ENCODE results near the gene GATD1. TPM values are rescaled to one million over a fixed set of nuclear protein-coding genes. Genes with fewer than 3 reads are reported as not detected.

The GATD1 gene
- total RNA-seq, 2 donors from 2014 or later = 29.8 to 43.5 TPM

GRCh38 chr11:797296-798092 lies 20.2 kb upstream of the GATD1 start:
- DNase-seq (peak; percentile 79), ATAC-seq (peak; percentile 62 to 67)
- intact Hi-C loops (cut with DNase I) = no loop called here

- intact Hi-C loops (cut with DNase I) = no loop called here
- no peak for DNase-seq
- ATAC-seq = no peak
These were observed 19.4 kb upstream of the GATD1 start for GRCh38 chr11:796565-797295.

DNA sequence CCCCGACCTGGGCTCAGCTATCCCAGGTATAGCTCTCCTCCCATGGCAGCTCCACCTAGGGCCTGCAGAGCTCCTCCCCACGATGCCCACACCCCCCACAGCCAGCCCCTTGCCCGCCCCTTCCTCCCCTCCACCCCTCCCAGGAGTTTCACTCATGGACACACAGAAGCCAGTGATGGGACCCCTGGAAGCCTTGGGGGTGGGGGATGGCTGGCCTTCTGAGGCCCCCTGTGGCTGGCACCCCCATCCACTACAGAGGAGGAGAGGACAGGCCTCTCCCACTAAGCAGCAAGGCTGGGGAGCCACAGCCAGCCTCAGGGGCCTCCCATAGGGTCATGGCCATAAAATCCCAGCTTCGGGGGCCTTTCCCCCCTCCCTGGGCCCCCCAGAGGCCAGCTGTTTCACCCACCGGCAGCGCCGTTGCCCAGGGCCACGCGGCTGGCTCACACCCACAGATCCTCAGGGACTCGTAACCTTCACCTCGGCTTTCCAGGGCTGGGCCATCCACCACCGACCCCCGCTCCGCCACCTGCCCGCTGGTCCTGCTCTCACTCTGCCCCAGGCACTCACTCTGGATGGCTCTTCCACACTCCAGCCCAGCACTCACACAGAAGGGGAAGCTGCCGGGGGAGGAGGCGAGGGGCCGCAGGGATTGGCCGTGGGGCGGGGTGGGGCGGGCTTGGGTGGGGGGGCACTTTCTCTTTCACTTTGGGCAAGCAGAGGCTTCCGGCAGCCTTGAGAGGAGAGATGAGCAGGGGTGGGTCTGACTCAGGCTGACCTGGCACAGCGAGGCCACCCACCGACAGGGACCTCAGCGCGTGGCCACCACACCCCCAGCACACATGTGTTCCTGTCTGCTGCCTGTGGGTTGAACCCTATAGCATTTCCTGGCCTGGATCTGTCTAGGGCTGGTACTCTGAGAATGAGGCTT lies 18.6 kb upstream of the GATD1 start:
- peak; percentile 56 to 60 for ATAC-seq
- intact Hi-C loops (cut with DNase I) = no loop called here

GRCh38 chr11:794766-795633 lies 17.7 kb upstream of the GATD1 start:
- no peak for ATAC-seq
- intact Hi-C loops (cut with DNase I) = no loop called here
- DNase-seq = no peak

More for the DNA sequence above, 18.6 kb upstream of the GATD1 start:
- DNase-seq = peak; percentile 81

- ATAC-seq = no peak
- intact Hi-C loops (cut with DNase I) = no loop called here
- no peak for DNase-seq
These were observed 16.9 kb upstream of the GATD1 start for GRCh38 chr11:794013-794765.

DNA sequence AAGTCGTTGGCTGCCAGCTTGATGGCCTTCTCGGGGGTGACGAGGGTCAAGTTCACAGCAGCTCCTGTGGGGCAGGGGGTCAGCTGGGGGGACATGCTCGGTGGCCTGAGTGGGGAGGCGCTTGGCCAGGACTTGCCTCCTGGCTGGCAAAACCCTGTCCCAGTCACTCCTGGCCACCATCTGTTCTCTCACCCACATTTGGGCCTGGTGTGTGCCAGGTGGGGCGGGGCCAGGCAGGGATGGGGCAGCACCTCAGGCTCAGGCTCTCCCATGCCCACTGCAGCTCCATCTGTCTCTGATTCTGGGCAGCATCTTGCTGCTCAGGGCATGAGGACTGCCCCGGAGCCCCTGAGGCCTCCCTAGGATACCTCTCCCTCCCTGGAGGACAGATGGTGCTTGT lies 16.3 kb upstream of the GATD1 start:
- intact Hi-C loops (cut with DNase I) = no loop called here
- ATAC-seq = no peak
- DNase-seq = no peak

GRCh38 chr11:792873-793272 lies 15.6 kb upstream of the GATD1 start:
- ATAC-seq (no peak), DNase-seq (no peak)
- intact Hi-C loops (cut with DNase I) = no loop called here

GRCh38 chr11:792535-792821 lies 15.2 kb upstream of the GATD1 start:
- ATAC-seq = no peak
- no peak for DNase-seq
- intact Hi-C loops (cut with DNase I) = no loop called here

DNA sequence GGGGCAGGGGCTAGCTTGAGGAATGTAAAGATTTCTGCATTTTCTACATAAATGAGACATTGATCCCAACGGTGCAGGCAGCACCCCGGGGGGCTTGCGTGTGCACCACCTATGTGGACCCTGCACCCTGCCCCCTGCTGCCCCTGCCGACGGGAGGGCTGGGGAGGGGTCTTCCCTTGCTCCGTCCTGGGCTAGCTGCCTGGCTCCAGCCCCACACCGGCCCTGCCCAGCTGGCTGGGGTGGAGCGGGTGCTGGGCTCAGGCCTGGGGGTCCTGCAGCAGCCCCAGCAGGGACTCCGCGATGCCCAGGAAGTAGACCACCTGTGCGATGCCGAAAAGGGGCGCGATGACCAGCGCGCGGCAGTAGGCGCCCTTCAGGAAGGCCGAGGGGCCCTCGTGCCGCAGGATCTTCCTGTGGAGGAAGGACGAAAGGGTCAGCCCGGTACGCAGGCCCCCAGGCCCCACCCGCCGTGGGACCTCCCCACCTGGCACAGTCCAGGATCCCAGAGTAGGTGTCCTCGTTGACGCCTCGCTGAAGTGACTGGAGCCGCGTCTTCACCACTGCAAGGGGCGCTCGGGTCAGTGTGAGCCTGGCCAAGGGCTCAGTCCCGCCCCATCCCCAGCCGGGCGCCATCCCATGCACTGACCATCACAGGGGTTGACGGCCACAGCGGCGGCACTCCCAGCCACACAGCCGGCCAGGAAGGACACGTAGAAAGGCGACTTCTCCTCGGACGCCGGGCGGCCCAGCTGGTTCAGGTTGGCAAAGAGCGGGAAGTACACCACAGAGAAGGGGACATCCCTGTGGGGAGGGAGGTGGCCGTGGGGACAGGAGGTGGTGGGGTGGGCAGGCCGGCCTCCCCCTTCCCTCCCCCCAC lies 14.6 kb upstream of the GATD1 start:
- ATAC-seq = no peak
- DNase-seq = no peak
- intact Hi-C loops (cut with DNase I) = no loop called here

GRCh38 chr11:790721-791564 lies 13.7 kb upstream of the GATD1 start:
- DNase-seq (no peak), ATAC-seq (no peak)
- intact Hi-C loops (cut with DNase I) = no loop called here

GRCh38 chr11:789943-790342 lies 12.7 kb upstream of the GATD1 start, which contains the start of gene CEND1:
CEND1 (minus strand) TSS chr11:790090; CDS start chr11:788576, 1,514 bp downstream.
- ATAC-seq = peak; percentile 26 to 34
- intact Hi-C loops (cut with DNase I) = no loop called here
- no peak for DNase-seq

GRCh38 chr11:788953-789940 lies 12.0 kb upstream of the GATD1 start:
- no peak for ATAC-seq
- DNase-seq = no peak
- intact Hi-C loops (cut with DNase I) = no loop called here

GRCh38 chr11:788009-788640 lies 10.8 kb upstream of the GATD1 start:
- no peak for ATAC-seq
- DNase-seq = no peak
- intact Hi-C loops (cut with DNase I) = no loop called here

DNA sequence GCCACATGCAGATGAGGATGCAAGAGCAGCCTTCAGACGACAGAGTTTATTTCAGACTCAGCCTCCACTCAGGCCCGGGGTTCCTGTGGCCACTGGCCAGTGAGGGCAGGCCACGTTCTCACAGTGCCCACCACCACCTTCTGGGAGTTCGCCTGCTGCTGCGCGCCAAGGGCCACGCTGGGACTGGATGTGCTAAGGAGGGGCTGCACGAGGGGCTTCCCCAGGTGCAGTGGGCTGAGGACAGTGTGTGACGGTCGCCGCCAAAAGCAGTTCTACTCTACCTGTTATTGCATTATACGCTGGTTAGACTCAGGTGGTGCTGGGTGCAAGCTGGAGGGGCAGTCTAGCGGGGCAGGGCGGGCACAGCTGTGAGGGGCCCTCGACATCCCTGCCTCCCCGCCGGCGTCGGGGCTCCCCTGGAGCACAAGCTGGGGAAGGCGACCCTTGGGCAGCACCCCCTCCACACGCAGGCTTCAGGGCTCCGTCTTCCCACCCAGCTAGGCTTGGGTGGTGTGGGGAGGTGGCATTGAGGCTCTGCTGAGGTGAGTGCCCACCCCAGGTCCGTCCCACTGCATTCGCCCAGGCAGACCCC lies 9.9 kb upstream of the GATD1 start:
- DNase-seq (no peak), ATAC-seq (no peak)
- intact Hi-C loops (cut with DNase I) = no loop called here

Data from left cardiac atrium (tissue), 4 donors.